Nephron (organoid): ENCODE measurements around the gene C5AR2.

Experiments
- H3K27ac Mint-ChIP-seq, 3 experiments: 2 replicates each; pipeline ENCODE4 v1.8.0; 2020; ENCODE audit warnings: mixed read lengths in 3 of 3, mild to moderate bottlenecking in 2 of 3, moderate library complexity in 1 of 3
- H3K27me3 Mint-ChIP-seq: 2 replicates; pipeline ENCODE4 v1.8.0; 2021; ENCODE audit warnings: low read depth, mild to moderate bottlenecking, moderate library complexity, mixed read lengths
- H3K36me3 Mint-ChIP-seq: 2 replicates; pipeline ENCODE4 v1.8.0; 2020; ENCODE audit warnings: low read depth, mixed read lengths
- H3K4me1 Mint-ChIP-seq: 2 replicates; pipeline ENCODE4 v1.8.0; 2020; ENCODE audit warnings: mixed read lengths
- H3K4me3 Mint-ChIP-seq, 3 experiments: 2 replicates each; pipeline ENCODE4 v1.8.0; 2020; ENCODE audit warnings: mild to moderate bottlenecking in 3 of 3, mixed read lengths in 3 of 3, moderate library complexity in 2 of 3
- H3K9me3 Mint-ChIP-seq: 2 replicates; pipeline ENCODE4 v1.8.0; 2020; ENCODE audit warnings: mixed read lengths
- TF ChIP-seq, protein P1 (sequence below), 3 experiments: fragments of 200-600 bp; sonication (generic); IDR thresholded peaks; one replicate each; pipeline ENCODE4 v1.5.0; 2021; ENCODE audit warnings: antibody characterized with exemption in 3 of 3; ENCODE audit not compliant: unreplicated experiment in 3 of 3

C5AR2 gene

DNA sequence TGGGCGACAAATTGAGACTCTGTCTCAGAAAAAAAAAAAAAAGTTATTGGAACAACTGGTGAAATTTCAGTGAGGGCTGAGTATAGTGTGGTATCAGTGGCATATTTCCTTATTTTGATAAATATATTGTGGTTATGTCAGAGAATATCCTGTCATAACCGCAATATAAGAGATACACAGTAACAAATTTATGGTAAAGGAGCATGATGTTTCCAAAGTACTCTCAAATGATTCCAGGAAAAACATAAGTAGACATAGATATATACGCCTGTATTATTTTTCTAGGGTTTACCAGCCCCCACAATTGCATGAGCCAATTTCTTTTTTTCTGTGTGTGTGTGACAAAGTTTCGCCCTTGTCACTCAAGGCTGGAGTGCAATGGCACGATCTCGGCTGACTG is 28.0 kb upstream of the C5AR2 start:
- Mint-ChIP-seq H3K36me3 (no peaks in the 10 kb centered on the region), H3K9me3 (no peaks in the 10 kb centered on the region), H3K4me3 (no peak overlapping the region), H3K27ac (no peak overlapping the region), H3K4me1 (no peaks in the 10 kb centered on the region), H3K27me3 (peaks cover 19% of the 10 kb centered on the region)
- TF ChIP-seq, protein P1, sequence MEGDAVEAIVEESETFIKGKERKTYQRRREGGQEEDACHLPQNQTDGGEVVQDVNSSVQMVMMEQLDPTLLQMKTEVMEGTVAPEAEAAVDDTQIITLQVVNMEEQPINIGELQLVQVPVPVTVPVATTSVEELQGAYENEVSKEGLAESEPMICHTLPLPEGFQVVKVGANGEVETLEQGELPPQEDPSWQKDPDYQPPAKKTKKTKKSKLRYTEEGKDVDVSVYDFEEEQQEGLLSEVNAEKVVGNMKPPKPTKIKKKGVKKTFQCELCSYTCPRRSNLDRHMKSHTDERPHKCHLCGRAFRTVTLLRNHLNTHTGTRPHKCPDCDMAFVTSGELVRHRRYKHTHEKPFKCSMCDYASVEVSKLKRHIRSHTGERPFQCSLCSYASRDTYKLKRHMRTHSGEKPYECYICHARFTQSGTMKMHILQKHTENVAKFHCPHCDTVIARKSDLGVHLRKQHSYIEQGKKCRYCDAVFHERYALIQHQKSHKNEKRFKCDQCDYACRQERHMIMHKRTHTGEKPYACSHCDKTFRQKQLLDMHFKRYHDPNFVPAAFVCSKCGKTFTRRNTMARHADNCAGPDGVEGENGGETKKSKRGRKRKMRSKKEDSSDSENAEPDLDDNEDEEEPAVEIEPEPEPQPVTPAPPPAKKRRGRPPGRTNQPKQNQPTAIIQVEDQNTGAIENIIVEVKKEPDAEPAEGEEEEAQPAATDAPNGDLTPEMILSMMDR (IDR thresholded peaks at IDR 0.05; ENCODE audit: unreplicated experiment in 3 of 3), result no peak

DNA sequence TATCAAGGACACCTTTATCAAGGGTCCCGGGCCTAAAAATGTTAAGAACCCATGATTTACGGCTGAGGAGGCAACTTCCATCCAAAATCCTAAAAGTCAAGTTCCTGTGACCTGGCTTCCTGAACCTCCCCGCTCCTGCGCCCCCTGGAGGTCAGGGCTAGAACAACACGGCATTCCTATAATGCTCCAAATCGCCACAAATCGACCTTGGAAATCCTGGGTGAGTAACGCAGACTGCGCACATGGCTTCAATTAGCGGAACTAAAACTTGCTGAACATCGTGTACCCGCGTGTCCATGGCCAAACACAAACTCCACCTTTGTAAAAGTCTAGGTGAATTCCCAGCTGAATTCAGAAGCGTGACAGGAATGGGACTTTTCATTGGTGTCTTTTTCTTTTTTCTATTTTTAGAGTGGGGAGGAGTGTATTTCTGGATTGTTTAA is 26.6 kb upstream of the C5AR2 start:
- peaks cover 22% of the 10 kb centered on the region for H3K27me3 Mint-ChIP-seq
- no peaks in the 10 kb centered on the region for H3K9me3 Mint-ChIP-seq
- no peak overlapping the region for H3K27ac Mint-ChIP-seq
- H3K4me3 Mint-ChIP-seq, result no peak overlapping the region
- H3K4me1 Mint-ChIP-seq, result no peaks in the 10 kb centered on the region
- TF ChIP-seq, protein P1 (IDR thresholded peaks at IDR 0.05; ENCODE audit: unreplicated experiment in 3 of 3), result peak; percentile 85 to 87 (median 85)
- no peaks in the 10 kb centered on the region for H3K36me3 Mint-ChIP-seq

DNA sequence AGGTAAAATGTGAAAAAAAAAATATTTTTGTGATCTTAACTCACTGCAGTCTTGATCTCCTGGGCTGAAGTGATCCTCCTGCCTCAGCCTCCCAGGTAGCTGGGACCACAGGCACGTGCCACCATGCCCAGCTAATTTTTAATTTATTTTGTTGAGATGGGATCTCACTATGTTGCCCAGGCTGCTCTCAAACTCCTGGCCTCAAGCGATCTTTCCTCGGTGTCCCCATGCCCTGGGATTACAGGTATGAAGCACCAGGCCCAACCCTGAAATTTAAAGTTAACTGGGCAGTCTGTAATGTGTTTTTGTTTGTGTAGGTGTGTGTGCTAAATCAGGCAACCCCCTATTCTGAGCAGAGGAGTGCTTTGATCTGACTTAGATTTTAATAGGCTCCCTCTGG is 25.7 kb upstream of the C5AR2 start:
- H3K27ac Mint-ChIP-seq, result no peak overlapping the region
- H3K4me3 Mint-ChIP-seq, result no peak overlapping the region
- no peaks in the 10 kb centered on the region for H3K4me1 Mint-ChIP-seq
- TF ChIP-seq, protein P1 (IDR thresholded peaks at IDR 0.05; ENCODE audit: unreplicated experiment in 3 of 3), result no peak
- peaks cover 22% of the 10 kb centered on the region for H3K27me3 Mint-ChIP-seq
- H3K36me3 Mint-ChIP-seq, result no peaks in the 10 kb centered on the region
- no peaks in the 10 kb centered on the region for H3K9me3 Mint-ChIP-seq

DNA sequence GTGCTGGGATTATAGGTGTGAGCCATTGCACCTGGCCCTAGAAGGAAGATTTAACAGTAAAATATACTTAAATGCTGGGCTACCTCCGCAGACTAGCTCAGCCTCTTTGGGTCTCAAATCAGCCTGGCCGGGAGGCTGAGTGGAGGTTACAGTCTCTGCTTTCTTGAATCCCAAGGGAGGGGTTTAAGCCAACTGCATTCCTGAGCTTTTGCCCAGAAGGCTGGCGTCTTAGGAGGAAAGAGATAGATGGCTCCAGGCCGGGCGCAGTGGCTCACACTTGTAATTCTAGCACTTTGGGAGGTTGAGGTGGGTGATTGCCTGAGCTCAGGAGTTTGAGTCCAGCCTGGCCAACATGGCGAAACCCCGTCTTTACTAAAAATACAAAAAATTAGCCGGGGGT is 22.9 kb upstream of the C5AR2 start:
- TF ChIP-seq, protein P1 (IDR thresholded peaks at IDR 0.05; ENCODE audit: unreplicated experiment in 3 of 3), result no peak
- no peak overlapping the region for H3K4me3 Mint-ChIP-seq
- no peaks in the 10 kb centered on the region for H3K36me3 Mint-ChIP-seq
- H3K27ac Mint-ChIP-seq, result no peak overlapping the region
- no peaks in the 10 kb centered on the region for H3K4me1 Mint-ChIP-seq
- H3K9me3 Mint-ChIP-seq, result no peaks in the 10 kb centered on the region
- peaks cover 28% of the 10 kb centered on the region for H3K27me3 Mint-ChIP-seq

DNA sequence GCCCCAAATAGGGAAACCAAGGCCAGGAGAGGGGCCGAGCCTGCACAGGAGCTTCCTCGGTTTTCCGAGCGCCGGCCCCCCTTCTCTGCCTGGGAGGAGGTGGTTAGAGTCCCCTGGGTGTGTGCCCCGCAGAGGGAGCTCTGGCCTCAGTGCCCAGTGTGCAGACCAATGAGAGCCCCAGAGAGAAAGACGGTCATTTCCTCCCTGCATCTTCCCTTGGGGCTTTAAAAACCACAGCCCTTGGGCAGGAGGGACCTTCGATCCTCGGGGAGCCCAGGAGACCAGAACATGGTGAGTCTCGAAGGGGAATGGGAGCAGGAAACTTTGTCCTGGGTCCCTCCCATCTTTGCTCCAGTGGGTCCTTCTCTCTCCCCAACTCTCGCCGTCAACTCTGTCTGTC is 22.4 kb upstream of the C5AR2 start, which contains the start of gene C5AR1:
Gene C5AR1, plus strand, starts transcription at position 254 of the 400 bp plus-strand sequence. Its CDS starts 35 bp downstream, at position 289.
- Mint-ChIP-seq H3K27me3 (peaks cover 28% of the 10 kb centered on the region), H3K4me1 (no peaks in the 10 kb centered on the region), H3K36me3 (no peaks in the 10 kb centered on the region), H3K4me3 (no peak within 1 kb of the TSS), H3K9me3 (no peaks in the 10 kb centered on the region), H3K27ac (no peak within 1 kb of the TSS)
- TF ChIP-seq, protein P1 (IDR thresholded peaks at IDR 0.05; ENCODE audit: unreplicated experiment in 3 of 3), result no peak

DNA sequence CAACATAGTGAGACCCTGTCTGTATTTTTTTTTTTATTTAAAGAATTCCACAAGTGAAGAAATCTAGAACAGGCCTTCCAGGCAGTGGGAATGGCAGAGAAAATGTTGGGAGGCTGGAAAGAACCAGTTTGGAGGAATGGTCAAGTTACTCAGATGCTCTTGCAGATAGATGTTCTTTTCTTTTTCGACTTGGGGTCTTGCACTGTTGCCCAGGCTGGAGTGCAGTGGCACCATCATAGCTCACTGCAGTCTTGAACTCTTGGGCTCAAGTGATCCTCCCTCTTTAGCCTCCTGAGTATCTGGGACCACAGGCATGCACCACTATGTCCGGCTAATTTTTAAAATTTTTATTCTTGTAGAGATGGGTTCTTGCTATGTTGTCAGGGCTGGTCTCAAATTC is 21.7 kb upstream of the C5AR2 start:
- Mint-ChIP-seq H3K27me3 (peaks cover 31% of the 10 kb centered on the region), H3K4me3 (no peak overlapping the region), H3K9me3 (no peaks in the 10 kb centered on the region), H3K4me1 (no peaks in the 10 kb centered on the region), H3K27ac (no peak overlapping the region), H3K36me3 (no peaks in the 10 kb centered on the region)
- TF ChIP-seq, protein P1 (IDR thresholded peaks at IDR 0.05; ENCODE audit: unreplicated experiment in 3 of 3), result no peak
